ENCODE measurements around the gene PAPOLG. TPM values are rescaled to one million over a fixed set of nuclear protein-coding genes. Genes with fewer than 3 reads are reported as not detected.
A peak's percentile ranks its signal among the peaks of the same experiment; 100 is the strongest.

PAPOLG gene
- total RNA-seq, 2 donors from 2014 or later = 8.5 to 12.0 TPM

GRCh38 chr2:60794271-60794863 lies 38.3 kb downstream of the PAPOLG start:
- no peak for DNase-seq
- Histone ChIP-seq H3K36me3 (peaks cover 6% of the 10 kb centered on the region), H3K27ac (no peak overlapping the region), H3K27me3 (no peaks in the 10 kb centered on the region), H3K4me1 (no peaks in the 10 kb centered on the region), H3K4me3 (no peak overlapping the region), H3K9ac (ENCODE audit: low read depth in 2 of 2, low read length in 2 of 2) (no peak overlapping the region), H3K9me3 (no peaks in the 10 kb centered on the region)
- TF ChIP-seq CTCF (IDR thresholded peaks at IDR 0.05) = peak; percentile 45
- intact Hi-C loops (cut with DNase I) = loop anchor here (5.0 to 10.0 kb wide), 2 partner anchors 90 to 208 kb away; no protein-coding TSS in a partner anchor

DNA sequence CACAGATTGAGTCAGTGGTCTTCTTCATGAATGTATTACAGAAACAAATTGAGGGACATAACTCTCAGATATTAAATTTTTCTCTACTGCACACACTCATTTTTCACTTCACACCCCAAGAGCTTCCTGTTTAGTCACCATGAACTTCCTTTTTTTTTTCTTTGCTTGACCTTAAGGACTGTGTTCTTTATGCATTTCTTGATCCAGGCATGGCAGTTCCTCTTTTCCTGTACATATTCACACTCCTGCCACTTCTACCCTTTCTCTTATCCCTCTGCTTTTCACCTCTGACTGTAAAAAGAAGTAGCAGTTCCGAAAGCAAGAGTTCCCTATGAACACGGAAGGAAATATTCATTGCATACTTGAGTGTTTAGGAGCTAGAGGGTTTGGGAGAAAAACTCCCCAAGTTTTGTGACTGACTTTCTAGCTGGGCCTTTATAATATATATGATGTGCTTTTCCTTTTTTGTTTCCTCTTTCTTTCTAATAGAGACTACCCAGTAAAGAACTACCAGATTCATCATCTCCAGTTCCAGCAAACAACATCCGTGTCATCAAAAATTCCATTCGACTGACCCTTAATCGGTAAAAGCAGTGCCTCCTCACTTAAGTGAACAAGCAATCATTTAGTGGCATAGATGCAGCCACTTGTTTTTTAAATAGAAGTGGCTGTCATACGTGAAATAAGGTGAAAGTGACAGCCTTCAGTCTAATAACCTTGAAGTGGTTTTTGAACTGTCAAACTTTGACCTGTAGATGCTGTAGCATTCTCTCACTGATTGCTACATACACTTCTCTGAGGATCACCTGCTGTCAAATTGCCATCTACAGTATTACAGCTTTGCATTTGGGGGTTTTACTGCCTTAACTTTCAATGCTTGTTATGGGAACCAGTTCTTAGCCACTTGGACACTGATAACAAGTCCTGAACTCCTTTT lies 40.8 kb downstream of the PAPOLG start:
- Histone ChIP-seq H3K36me3 (peaks cover 6% of the 10 kb centered on the region), H3K4me1 (no peaks in the 10 kb centered on the region), H3K4me3 (no peak overlapping the region), H3K9me3 (no peaks in the 10 kb centered on the region), H3K9ac (ENCODE audit: low read depth in 2 of 2, low read length in 2 of 2) (no peak overlapping the region), H3K27me3 (no peaks in the 10 kb centered on the region), H3K27ac (peak overlapping the region; percentile 1)
- intact Hi-C loops (cut with DNase I) = loop anchor here (10.0 kb wide), 1 partner anchor 92 kb away; no protein-coding TSS in a partner anchor
- no peak for TF ChIP-seq CTCF (IDR thresholded peaks at IDR 0.05)
- no peak for DNase-seq

GRCh38 chr2:60804473-60804872 lies 48.4 kb downstream of the PAPOLG start:
- TF ChIP-seq CTCF (IDR thresholded peaks at IDR 0.05) = no peak
- no peaks in the 10 kb centered on the region for H3K27me3 ChIP-seq
- no peaks in the 10 kb centered on the region for H3K4me1 ChIP-seq
- no peak overlapping the region for H3K4me3 ChIP-seq
- no peak overlapping the region for H3K27ac ChIP-seq
- H3K36me3 ChIP-seq = no peaks in the 10 kb centered on the region
- DNase-seq = no peak
- no peaks in the 10 kb centered on the region for H3K9me3 ChIP-seq
- intact Hi-C loops (cut with DNase I) = no loop called here
- no peak overlapping the region for H3K9ac ChIP-seq (ENCODE audit: low read depth in 2 of 2, low read length in 2 of 2)

DNA sequence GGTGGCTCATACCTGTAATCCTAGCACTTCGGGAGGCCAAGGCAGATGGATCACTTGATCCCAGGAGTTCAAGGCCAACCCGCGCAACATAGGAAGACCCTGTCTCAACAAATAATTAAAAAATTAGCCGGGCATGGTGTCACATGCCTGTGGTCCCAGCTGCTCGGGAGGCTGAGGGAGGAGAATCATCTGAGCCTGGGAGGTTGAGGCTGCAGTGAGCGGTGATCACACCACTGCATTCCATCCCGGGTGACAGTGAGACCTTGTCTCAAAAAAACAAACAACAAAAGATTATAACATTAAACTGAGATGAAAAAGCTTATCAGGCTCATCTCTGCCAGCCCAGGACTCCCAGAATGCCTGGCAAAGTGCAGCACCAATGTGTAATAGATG lies 50.5 kb downstream of the PAPOLG start:
- no peak for TF ChIP-seq CTCF (IDR thresholded peaks at IDR 0.05)
- H3K9me3 ChIP-seq = no peaks in the 10 kb centered on the region
- no peak for DNase-seq
- H3K27me3 ChIP-seq = no peaks in the 10 kb centered on the region
- H3K4me1 ChIP-seq = no peaks in the 10 kb centered on the region
- no peaks in the 10 kb centered on the region for H3K36me3 ChIP-seq
- H3K27ac ChIP-seq = no peak overlapping the region
- H3K9ac ChIP-seq (ENCODE audit: low read depth in 2 of 2, low read length in 2 of 2) = no peak overlapping the region
- intact Hi-C loops (cut with DNase I) = loop anchor here (5.0 kb wide), 1 partner anchor 191 kb away; no protein-coding TSS in a partner anchor
- no peak overlapping the region for H3K4me3 ChIP-seq

DNA sequence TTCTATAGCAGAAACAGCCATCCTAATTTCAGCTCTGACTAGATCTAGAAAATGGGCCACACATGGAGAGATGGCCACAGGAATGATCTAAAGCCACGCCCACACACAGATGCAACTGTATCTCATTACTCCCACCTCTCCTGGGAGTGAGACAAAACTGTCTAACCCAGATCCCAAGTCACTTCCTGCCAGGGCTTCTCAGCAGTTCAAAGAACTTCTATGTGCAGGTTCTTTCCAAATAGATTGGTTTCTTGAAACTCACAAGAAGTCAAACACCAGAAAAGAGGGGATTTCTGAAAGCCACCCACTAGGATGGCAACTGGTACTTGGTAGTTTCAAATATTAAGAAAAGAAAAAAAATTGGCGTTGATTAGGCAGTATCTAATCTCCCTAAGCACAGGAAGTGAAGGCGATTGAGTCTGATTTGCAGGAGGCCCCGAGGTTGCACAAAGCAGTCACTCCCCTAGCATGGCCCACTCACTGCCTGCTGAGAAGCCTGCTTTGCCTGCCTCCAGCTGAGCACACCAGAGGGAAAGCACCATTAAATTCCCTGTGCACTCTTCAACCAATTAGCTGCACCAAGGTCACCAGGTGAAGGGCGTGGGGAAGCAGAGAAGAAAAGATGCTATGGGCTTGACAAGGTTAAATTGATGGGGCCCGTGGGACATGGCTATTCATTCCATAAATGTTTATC lies 51.1 kb downstream of the PAPOLG start:
- Histone ChIP-seq H3K9ac (ENCODE audit: low read depth in 2 of 2, low read length in 2 of 2) (no peak overlapping the region), H3K36me3 (no peaks in the 10 kb centered on the region), H3K27ac (no peak overlapping the region), H3K4me1 (no peaks in the 10 kb centered on the region), H3K27me3 (no peaks in the 10 kb centered on the region), H3K9me3 (no peaks in the 10 kb centered on the region), H3K4me3 (no peak overlapping the region)
- no peak for TF ChIP-seq CTCF (IDR thresholded peaks at IDR 0.05)
- intact Hi-C loops (cut with DNase I) = loop anchor here (5.0 kb wide), 1 partner anchor 190 kb away; no protein-coding TSS in a partner anchor
- DNase-seq = no peak
